Mesendoderm (in vitro differentiated cells): ENCODE data around the gene CHIT1.

Experiments
- DNase-seq: peaks from one replicate; pipeline ENCODE4 v3.0.0; 2013
- H2AK5ac ChIP-seq: 2 replicates; pipeline ENCODE4 v1.6.1; 2013; ENCODE audit warnings: low read length, inconsistent platforms
- H2BK120ac ChIP-seq: 2 replicates; pipeline ENCODE4 v1.6.1; 2013; ENCODE audit warnings: low read depth, mild to moderate bottlenecking, low read length, moderate library complexity, mixed read lengths
- H2BK15ac ChIP-seq: replicated peaks from 2 replicates; pipeline ENCODE4 v1.6.1; 2013; ENCODE audit warnings: low read depth, mild to moderate bottlenecking, moderate library complexity
- H2BK5ac ChIP-seq: 2 replicates; pipeline ENCODE4 v1.6.1; 2013; ENCODE audit warnings: low read length, inconsistent platforms
- H3K18ac ChIP-seq: 2 replicates; pipeline ENCODE4 v1.6.1; 2013; ENCODE audit warnings: mild to moderate bottlenecking, low read length, mixed read lengths
- H3K23ac ChIP-seq: one replicate; pipeline ENCODE4 v1.6.1; 2013; ENCODE audit warnings: low read length
- H3K27ac ChIP-seq: 2 replicates; pipeline ENCODE4 v1.5.1; 2013; ENCODE audit warnings: low read depth, mild to moderate bottlenecking, inconsistent platforms, low read length, moderate library complexity
- H3K27me3 ChIP-seq: 2 replicates; pipeline ENCODE4 v1.6.1; 2013; ENCODE audit warnings: low read length, control low read depth, mild to moderate bottlenecking, inconsistent platforms; ENCODE audit not compliant: insufficient read depth, poor library complexity
- H3K36me3 ChIP-seq: 2 replicates; pipeline ENCODE4 v1.6.1; 2013; ENCODE audit warnings: low read length, inconsistent platforms; ENCODE audit not compliant: control insufficient read depth, insufficient read depth
- H3K4ac ChIP-seq: one replicate; pipeline ENCODE4 v1.6.1; 2013; ENCODE audit warnings: low read depth, mild to moderate bottlenecking, low read length, moderate library complexity
- H3K4me1 ChIP-seq: 2 replicates; pipeline ENCODE4 v1.6.1; 2013; ENCODE audit warnings: low read depth, low read length, inconsistent platforms; ENCODE audit not compliant: control insufficient read depth
- H3K4me2 ChIP-seq: 2 replicates; pipeline ENCODE4 v1.6.1; 2013; ENCODE audit warnings: low read length
- H3K4me3 ChIP-seq: 2 replicates; pipeline ENCODE4 v1.5.1; 2013; ENCODE audit warnings: mild to moderate bottlenecking, low read length
- H3K56ac ChIP-seq: one replicate; pipeline ENCODE4 v1.6.1; 2013; ENCODE audit warnings: low read length
- H3K79me1 ChIP-seq: 2 replicates; pipeline ENCODE4 v1.6.1; 2013; ENCODE audit warnings: low read length, inconsistent platforms
- H3K79me2 ChIP-seq: 2 replicates; pipeline ENCODE4 v1.6.1; 2013; ENCODE audit warnings: mild to moderate bottlenecking, low read length; ENCODE audit not compliant: control insufficient read depth, insufficient read depth
- H3K9ac ChIP-seq: 2 replicates; pipeline ENCODE4 v1.6.1; 2013; ENCODE audit warnings: low read length, inconsistent platforms
- H4K5ac ChIP-seq: one replicate; pipeline ENCODE4 v1.6.1; 2013; ENCODE audit warnings: low read length
- H4K8ac ChIP-seq: one replicate; pipeline ENCODE4 v1.6.1; 2013; ENCODE audit warnings: low read depth, mild to moderate bottlenecking, control low read depth, low read length, moderate library complexity
- WGBS: extraction: QIAGEN DNeasy Blood & Tissue Kit; methylation state at CpG from one replicate; pipeline ENCODE4 v1.1.7; 2013; ENCODE audit warnings: low lambda C conversion rate, missing lambda C conversion rate; ENCODE audit not compliant: insufficient coverage; ENCODE audit errors: extremely low coverage; 5-methylcytosine and 5-hydroxymethylcytosine counted together

The CHIT1 gene

DNA sequence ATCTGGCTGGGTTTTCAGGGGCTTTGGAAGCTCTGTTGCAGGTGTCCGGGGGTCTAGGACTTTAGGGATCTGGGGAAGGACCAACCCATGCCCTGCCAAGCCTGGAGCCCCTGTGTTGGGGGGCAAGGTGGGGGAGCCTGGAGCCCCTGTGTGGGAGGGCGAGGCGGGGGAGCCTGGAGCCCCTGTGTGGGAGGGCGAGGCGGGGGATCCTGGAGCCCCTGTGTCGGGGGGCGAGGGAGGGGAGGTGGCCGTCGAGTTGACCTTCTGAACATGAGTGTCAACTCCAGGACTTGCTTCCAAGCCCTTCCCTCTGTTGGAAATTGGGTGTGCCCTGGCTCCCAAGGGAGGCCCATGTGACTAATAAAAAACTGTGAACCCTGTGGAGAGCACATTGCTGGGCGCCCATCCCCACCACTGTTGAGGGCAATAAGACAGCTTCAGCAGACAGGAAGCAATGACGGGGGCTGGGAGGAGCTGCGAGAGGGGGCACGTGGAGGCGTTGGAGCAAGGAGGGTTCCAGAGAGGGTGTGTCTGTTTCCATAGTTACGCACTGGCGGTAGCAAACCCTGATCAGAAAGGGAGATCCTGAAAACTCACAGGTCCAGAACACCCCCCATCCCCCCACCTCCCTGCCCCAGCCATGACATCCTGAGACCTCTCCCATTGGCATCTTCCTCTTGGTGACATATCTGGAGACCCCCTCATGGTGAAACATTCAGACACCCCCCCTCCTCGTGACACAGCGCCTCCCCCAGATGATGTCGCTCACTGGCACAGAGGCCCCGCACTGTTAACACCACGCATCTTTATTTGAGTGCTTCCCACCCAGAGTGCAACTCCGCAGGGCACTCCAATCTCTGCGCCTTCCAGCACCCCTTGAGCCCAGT lies 62.2 kb downstream of the CHIT1 start:
- H3K4me1 ChIP-seq, result peaks cover 2% of the 10 kb centered on the region
- no peak overlapping the region for H3K56ac ChIP-seq
- H3K9ac ChIP-seq, result no peak overlapping the region
- H3K4ac ChIP-seq, result no peak overlapping the region
- H2BK120ac ChIP-seq, result no peak overlapping the region
- no peak overlapping the region for H3K27ac ChIP-seq
- H3K79me2 ChIP-seq, result no peaks in the 10 kb centered on the region
- no peaks in the 10 kb centered on the region for H3K79me1 ChIP-seq
- H2AK5ac ChIP-seq, result no peak overlapping the region
- H3K4me2 ChIP-seq, result no peak overlapping the region
- H4K5ac ChIP-seq, result no peak overlapping the region
- no peak overlapping the region for H3K4me3 ChIP-seq
- H2BK15ac ChIP-seq, result no peak overlapping the region
- no peaks in the 10 kb centered on the region for H3K36me3 ChIP-seq
- DNase-seq, result peak; percentile 68
- H4K8ac ChIP-seq, result no peak overlapping the region
- H3K23ac ChIP-seq, result no peak overlapping the region
- H3K27me3 ChIP-seq, result no peaks in the 10 kb centered on the region
- no peak overlapping the region for H2BK5ac ChIP-seq
- no CpG with 5 or more reads among the region's 23 CpGs for WGBS
- H3K18ac ChIP-seq, result peak overlapping the region; percentile 10

- DNase-seq, result peak; percentile 42
- no CpG with 5 or more reads among the region's 14 CpGs for WGBS
These were observed 63.1 kb downstream of the CHIT1 start for GRCh38 chr1:203166192-203166940.

More at GRCh38 chr1:203166192-203166940, 63.1 kb downstream of the CHIT1 start:
- Histone ChIP-seq H3K79me1 (no peaks in the 10 kb centered on the region), H2AK5ac (no peak overlapping the region), H2BK5ac (no peak overlapping the region), H3K27me3 (no peaks in the 10 kb centered on the region), H3K4me2 (no peak overlapping the region), H2BK120ac (no peak overlapping the region), H4K5ac (no peak overlapping the region), H3K18ac (no peak overlapping the region), H3K23ac (no peak overlapping the region), H2BK15ac (no peak overlapping the region), H3K4me1 (peaks cover 2% of the 10 kb centered on the region), H3K56ac (peak overlapping the region; percentile 27), H4K8ac (no peak overlapping the region), H3K9ac (no peak overlapping the region), H3K4me3 (no peak overlapping the region), H3K79me2 (no peaks in the 10 kb centered on the region), H3K36me3 (no peaks in the 10 kb centered on the region), H3K4ac (no peak overlapping the region), H3K27ac (no peak overlapping the region)
